B cell (primary cell): ENCODE data around the gene KCNJ18. TPM values are rescaled to one million over a fixed set of nuclear protein-coding genes. Genes with fewer than 3 reads are reported as not detected.
"Not testable (repeated sequence)": the region's sequence is repeated elsewhere in the genome, so short reads cannot be mapped to it uniquely, and the experiment has no call there.

Source experiments
- ATAC-seq: fragments of 200-7000 bp; cut with Tn5 transposase; one replicate; pipeline ENCODE4 v1.10.0; 2021; ENCODE audit warnings: low read depth, mild to moderate bottlenecking, moderate number of reproducible peaks, moderate library complexity
- CTCF ChIA-PET: fragments of 350-600 bp; sonication (Branson Sonifier 250); formaldehyde crosslinking; loops from one replicate; lab custom pipeline; 2021; ENCODE audit warnings: antibody characterized with exemption, inconsistent platforms; lab: Charles Lee
- POLR2A ChIA-PET: fragments of 350-600 bp; sonication (Branson Sonifier 250); formaldehyde crosslinking; loops from one replicate; lab custom pipeline; 2021; ENCODE audit warnings: antibody characterized with exemption; lab: Charles Lee
- DNase-seq: peaks from one replicate; pipeline ENCODE4 v3.0.0; 2013
- H2AFZ ChIP-seq: 2 replicates; pipeline ENCODE4 v1.6.1; 2012; ENCODE audit warnings: mild to moderate bottlenecking, low read depth, low read length; ENCODE audit not compliant: insufficient read depth, poor library complexity, severe bottlenecking
- H3K27ac ChIP-seq, 2 donors: 1 replicate in 1 of 2; 2 replicates in 1 of 2; pipeline ENCODE4 v1.5.1; 2012 to 2013; ENCODE audit warnings: low read length in 2 of 2, mild to moderate bottlenecking in 2 of 2, moderate library complexity in 1 of 2
- H3K27me3 ChIP-seq, 4 experiments: fragments of 200-600 bp in 1 of 4; sonication (generic) in 1 of 4; replicated peaks in 1 of 4; 1 replicate in 2 of 4; 2 replicates in 2 of 4; pipeline versions ENCODE4 v1.6.1 to v1.7.0; 2013 to 2016; ENCODE audit warnings: low read length in 3 of 4, mild to moderate bottlenecking in 2 of 4, mixed read lengths in 1 of 4, moderate library complexity in 1 of 4; ENCODE audit not compliant: insufficient read depth in 4 of 4, control insufficient read depth in 3 of 4; ENCODE audit errors: control extremely low read depth in 1 of 4
- H3K36me3 ChIP-seq, 2 experiments: replicated peaks in 1 of 2; 1 replicate in 1 of 2; 2 replicates in 1 of 2; pipeline versions ENCODE4 v1.6.1 to v1.7.1; 2013; ENCODE audit warnings: low read length in 1 of 2; ENCODE audit not compliant: insufficient read depth in 2 of 2, control insufficient read depth in 1 of 2; ENCODE audit errors: control extremely low read depth in 1 of 2, extremely low read depth in 1 of 2
- H3K4me1 ChIP-seq, 2 donors: fragments of 200-600 bp in 1 of 2; sonication (generic) in 1 of 2; 1 replicate in 1 of 2; 2 replicates in 1 of 2; pipeline versions ENCODE4 v1.5.1 to v1.6.1; 2013 to 2017; ENCODE audit warnings: low read length in 2 of 2; ENCODE audit not compliant: control insufficient read depth in 2 of 2, insufficient read depth in 2 of 2
- H3K4me2 ChIP-seq: replicated peaks from 2 replicates; pipeline ENCODE3; 2012; ENCODE audit warnings: mild to moderate bottlenecking, low read depth, low read length; ENCODE audit not compliant: poor library complexity, severe bottlenecking
- H3K4me3 ChIP-seq, 5 experiments: fragments of 200-600 bp in 1 of 5; sonication (generic) in 1 of 5; 1 replicate in 3 of 5; 2 replicates in 2 of 5; pipeline versions ENCODE4 v1.5.1 to v1.7.0; 2011 to 2016; ENCODE audit warnings: low read length in 4 of 5, mild to moderate bottlenecking in 4 of 5, low read depth in 2 of 5, control low read depth in 1 of 5, moderate library complexity in 1 of 5; ENCODE audit not compliant: insufficient read depth in 1 of 5; ENCODE audit errors: control extremely low read depth in 1 of 5, extremely low read depth in 1 of 5
- H3K79me2 ChIP-seq: fragments of 200-600 bp; sonication (generic); one replicate; pipeline ENCODE4 v1.6.0; 2016; ENCODE audit warnings: low read length; ENCODE audit not compliant: control insufficient read depth, insufficient read depth
- H3K9ac ChIP-seq: fragments of 200-600 bp; sonication (generic); 2 replicates; pipeline ENCODE4 v1.6.1; 2017; ENCODE audit warnings: mild to moderate bottlenecking, low read length, moderate library complexity
- H3K9me3 ChIP-seq, 3 donors: one replicate each; pipeline versions ENCODE4 v1.6.1 to v1.7.1; 2013; ENCODE audit warnings: low read length in 2 of 3; ENCODE audit not compliant: control insufficient read depth in 2 of 3, insufficient read depth in 1 of 3; ENCODE audit errors: control extremely low read depth in 1 of 3
- H4K20me1 ChIP-seq: 2 replicates; pipeline ENCODE4 v1.6.0; 2012; ENCODE audit warnings: mild to moderate bottlenecking, low read length; ENCODE audit not compliant: insufficient read depth, control insufficient read depth, poor library complexity, severe bottlenecking
- H3K27ac Mint-ChIP-seq: one replicate; pipeline ENCODE4 v1.8.0; 2021; ENCODE audit warnings: mixed read lengths
- H3K27me3 Mint-ChIP-seq: one replicate; pipeline ENCODE4 v1.8.0; 2021; ENCODE audit warnings: mixed read lengths
- H3K4me1 Mint-ChIP-seq: one replicate; pipeline ENCODE4 v1.8.0; 2021; ENCODE audit warnings: mixed read lengths
- H3K4me3 Mint-ChIP-seq: one replicate; pipeline ENCODE4 v1.8.0; 2021; ENCODE audit warnings: mixed read lengths
- H3K9me3 Mint-ChIP-seq: one replicate; pipeline ENCODE4 v1.8.0; 2022; ENCODE audit warnings: mixed read lengths; ENCODE audit not compliant: insufficient read depth
- WGBS: methylation state at CpG from one replicate; pipeline ENCODE4 v1.1.5; 2013; ENCODE audit warnings: missing lambda C conversion rate; ENCODE audit not compliant: insufficient coverage; 5-methylcytosine and 5-hydroxymethylcytosine counted together
- intact Hi-C: fragments of 100-400 bp; cut with micrococcal nuclease; formaldehyde crosslinking; loops from one replicate; pipeline ENCODE4 v1.10.0; 2022
- polyA plus RNA-seq: library from polyadenylated mRNA; depleted of rRNA; stranded (reverse); fragments of >200 nt; gene quantifications from 2 replicates; pipeline ENCODE4 v1.2.3, GENCODE V29; 2012
- total RNA-seq, 2 donors: library from RNA; stranded (reverse); fragments of 120-200 nt in 1 of 2; gene quantifications; 1 replicate in 1 of 2; 2 replicates in 1 of 2; pipeline versions ENCODE4 v1.2.3 to v1.2.4, GENCODE V29; 2013 to 2022

Gene KCNJ18
- total and polyA plus RNA-seq, 2 donors (not counting 1 experiment from before 2014, with no cell fraction given) = not detected

DNA sequence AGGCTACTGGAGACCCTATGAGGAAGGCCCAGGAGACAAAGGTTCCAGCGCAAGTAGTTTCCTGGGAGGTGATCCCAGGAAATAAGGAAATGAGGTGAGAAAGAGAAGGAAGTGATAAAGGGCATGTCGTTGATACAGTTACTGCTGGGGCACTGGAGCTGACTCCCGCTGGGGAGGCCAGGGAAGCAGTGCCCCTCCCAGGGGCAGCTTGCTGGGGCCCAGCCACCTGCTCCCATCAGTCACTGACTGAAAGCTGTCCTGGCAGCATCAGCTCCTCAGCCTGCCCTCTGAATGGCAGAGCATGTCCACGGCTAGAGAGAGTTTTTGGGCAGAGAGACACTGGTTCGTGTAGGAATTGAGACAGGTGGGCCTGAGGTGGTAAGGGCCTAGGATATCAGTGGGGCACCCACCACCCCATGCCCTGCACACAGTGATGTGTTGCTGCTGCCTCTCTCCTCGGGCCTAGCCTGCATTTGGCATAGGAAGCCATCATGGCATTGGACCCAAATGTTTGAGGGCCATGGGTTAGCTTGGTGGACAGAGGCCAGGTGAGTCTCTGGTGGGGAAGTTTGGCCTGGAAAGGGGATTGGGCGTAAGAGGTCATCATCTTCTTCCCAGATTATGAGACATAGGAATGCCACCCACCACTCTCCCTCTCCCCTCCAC is 4.7 kb downstream of the KCNJ18 start:
- DNase-seq, H3K36me3 ChIP-seq, H3K27me3 ChIP-seq, H3K27ac Mint-ChIP-seq, ATAC-seq, POLR2A ChIA-PET, H3K9ac ChIP-seq, H3K4me3 ChIP-seq, H3K9me3 Mint-ChIP-seq, H3K79me2 ChIP-seq, H3K27ac ChIP-seq, CTCF ChIA-PET, H3K4me3 Mint-ChIP-seq, intact Hi-C loops, H3K4me2 ChIP-seq, H3K4me1 ChIP-seq, H4K20me1 ChIP-seq, H2AFZ ChIP-seq, H3K4me1 Mint-ChIP-seq, H3K27me3 Mint-ChIP-seq: not testable (repeated sequence)
- 46% methylated on average over 4 of the region's 7 CpGs for WGBS
- peaks cover 0 to 17% (median 0%) of the 10 kb centered on the region in 3 donors for H3K9me3 ChIP-seq

DNA sequence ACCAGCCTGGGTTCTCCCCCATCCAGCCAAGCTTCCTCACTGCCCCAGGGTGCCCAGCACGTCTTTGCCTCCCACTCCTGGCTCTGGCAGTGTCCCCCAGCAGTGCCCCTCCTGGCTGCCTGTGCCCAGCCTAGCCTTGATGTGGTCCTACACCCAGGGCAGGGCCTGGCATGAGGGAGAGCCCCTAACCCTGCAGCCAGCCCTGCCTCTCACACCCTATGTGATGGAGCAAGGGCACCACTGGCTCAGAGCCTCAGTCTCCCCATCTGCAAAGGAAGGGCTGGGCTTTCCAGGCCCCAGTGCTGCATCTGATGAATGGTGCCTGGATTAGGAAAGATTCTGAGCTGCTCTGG is 5.2 kb downstream of the KCNJ18 start:
- intact Hi-C loops, CTCF ChIA-PET, H3K9me3 Mint-ChIP-seq, H3K4me1 Mint-ChIP-seq, H3K27ac ChIP-seq, H3K4me3 ChIP-seq, H3K4me1 ChIP-seq, POLR2A ChIA-PET, H3K27ac Mint-ChIP-seq, H3K27me3 Mint-ChIP-seq, H2AFZ ChIP-seq, H3K36me3 ChIP-seq, ATAC-seq, H3K79me2 ChIP-seq, H3K9ac ChIP-seq, DNase-seq, H3K27me3 ChIP-seq, H3K4me2 ChIP-seq, H3K4me3 Mint-ChIP-seq, H4K20me1 ChIP-seq: not testable (repeated sequence)
- WGBS = 55% methylated on average over 1 of the region's 1 CpG
- H3K9me3 ChIP-seq = peaks cover 0 to 16% (median 0%) of the 10 kb centered on the region in 3 donors

DNA sequence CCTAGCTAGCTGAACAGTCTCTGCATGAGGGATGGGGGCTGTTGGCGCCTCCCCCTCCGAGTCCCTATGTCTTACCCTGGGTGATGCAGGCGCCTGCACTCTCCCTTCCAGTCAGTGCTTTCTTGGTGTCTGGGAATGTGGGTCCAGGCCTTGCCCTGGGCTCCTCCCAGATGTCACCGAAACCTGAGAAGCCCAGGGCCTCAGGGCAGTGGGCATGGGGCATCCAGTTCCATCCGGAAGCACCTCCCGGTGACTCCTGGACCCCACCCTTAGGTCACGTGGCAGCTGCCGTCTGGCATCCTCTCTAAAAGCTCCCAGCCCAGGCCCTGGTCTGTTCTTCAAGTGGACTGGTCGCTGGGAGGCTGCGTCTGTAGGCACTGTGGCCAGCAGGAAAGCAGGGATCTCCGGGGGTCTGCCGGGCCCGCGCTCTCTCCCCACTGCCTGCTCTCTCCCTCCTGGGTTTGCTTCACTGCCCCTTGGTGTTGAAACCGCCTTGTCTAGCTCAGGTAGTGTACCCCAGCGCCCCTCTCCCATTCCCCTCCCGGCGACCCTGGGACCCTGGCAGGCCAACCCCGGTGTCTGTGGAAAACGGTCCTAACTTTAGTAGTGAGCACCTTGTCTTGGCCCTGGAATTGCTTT is 6.2 kb downstream of the KCNJ18 start:
- H3K9me3 Mint-ChIP-seq, H3K4me3 Mint-ChIP-seq, H3K27ac ChIP-seq, H3K4me2 ChIP-seq, H3K4me1 ChIP-seq, DNase-seq, CTCF ChIA-PET, POLR2A ChIA-PET, H2AFZ ChIP-seq, H4K20me1 ChIP-seq, H3K36me3 ChIP-seq, H3K79me2 ChIP-seq, H3K9ac ChIP-seq, H3K27me3 ChIP-seq, intact Hi-C loops, ATAC-seq, H3K4me1 Mint-ChIP-seq, H3K27ac Mint-ChIP-seq, H3K4me3 ChIP-seq, H3K27me3 Mint-ChIP-seq: not testable (repeated sequence)
- H3K9me3 ChIP-seq = peaks cover 0 to 11% (median 0%) of the 10 kb centered on the region in 3 donors
- 87% methylated on average over 15 of the region's 20 CpGs for whole genome bisulfite sequencing

DNA sequence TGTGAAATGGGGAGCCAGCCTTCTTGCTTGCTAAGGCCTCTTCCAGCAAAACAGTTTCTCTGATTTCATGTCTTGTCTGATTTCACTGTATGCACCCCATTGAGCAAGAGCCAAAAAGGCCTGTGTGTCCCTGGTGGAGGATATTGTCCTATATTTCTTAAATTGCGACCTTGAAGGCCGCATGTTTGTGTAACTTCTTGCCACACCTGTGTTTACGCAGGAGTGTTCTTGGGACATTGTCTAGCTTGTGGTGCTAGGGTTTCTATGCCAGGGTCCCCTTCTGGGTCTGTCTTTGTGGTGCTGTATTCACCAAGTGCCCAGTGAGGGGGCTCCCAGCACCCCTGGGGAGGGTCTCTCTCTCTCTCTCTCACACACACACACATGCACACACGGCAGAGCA is 6.8 kb downstream of the KCNJ18 start:
- CTCF ChIA-PET = not testable (repeated sequence)

More for the DNA sequence above, 6.8 kb downstream of the KCNJ18 start:
- peaks cover 0 to 11% (median 0%) of the 10 kb centered on the region in 3 donors for H3K9me3 ChIP-seq
- H3K9ac ChIP-seq, H3K27me3 ChIP-seq, H3K4me1 Mint-ChIP-seq, H3K27me3 Mint-ChIP-seq, H3K4me3 ChIP-seq, DNase-seq, H3K27ac ChIP-seq, H4K20me1 ChIP-seq, H3K36me3 ChIP-seq, H3K9me3 Mint-ChIP-seq, POLR2A ChIA-PET, intact Hi-C loops, H2AFZ ChIP-seq, H3K4me1 ChIP-seq, H3K4me3 Mint-ChIP-seq, H3K4me2 ChIP-seq, H3K79me2 ChIP-seq, ATAC-seq, H3K27ac Mint-ChIP-seq: not testable (repeated sequence)
- no CpG with 5 or more reads among the region's 4 CpGs for WGBS
